Measurements from ENCODE around the gene TOLLIP.
A peak's percentile ranks its signal among the peaks of the same experiment; 100 is the strongest.

Gene TOLLIP

GRCh38 chr11:1340111-1340510 lies 30.7 kb upstream of the TOLLIP start:
- TF ChIP-seq CTCF (IDR thresholded peaks at IDR 0.05) = no peak

GRCh38 chr11:1339066-1339675 lies 29.7 kb upstream of the TOLLIP start:
- TF ChIP-seq CTCF (IDR thresholded peaks at IDR 0.05) = no peak
- no peak overlapping the region for H3K4me3 ChIP-seq
- DNase-seq (ENCODE audit: low spot score) = no peak
- no peak overlapping the region for H3K27ac ChIP-seq

More at GRCh38 chr11:1340111-1340510, 30.7 kb upstream of the TOLLIP start:
- no peak for DNase-seq (ENCODE audit: low spot score)
- Histone ChIP-seq H3K4me3 (no peak overlapping the region), H3K27ac (no peak overlapping the region)

GRCh38 chr11:1338201-1339065 lies 29.0 kb upstream of the TOLLIP start:
- H3K4me3 ChIP-seq = no peak overlapping the region
- no peak overlapping the region for H3K27ac ChIP-seq
- no peak for TF ChIP-seq CTCF (IDR thresholded peaks at IDR 0.05)
- no peak for DNase-seq (ENCODE audit: low spot score)

GRCh38 chr11:1337647-1338007 lies 28.2 kb upstream of the TOLLIP start:
- H3K27ac ChIP-seq = peak overlapping the region; percentile 78 to 92
- DNase-seq (ENCODE audit: low spot score) = no peak
- H3K4me3 ChIP-seq = peak overlapping the region; percentile 74
- no peak for TF ChIP-seq CTCF (IDR thresholded peaks at IDR 0.05)

GRCh38 chr11:1336836-1337646 lies 27.6 kb upstream of the TOLLIP start:
- TF ChIP-seq CTCF (IDR thresholded peaks at IDR 0.05) = no peak
- Histone ChIP-seq H3K27ac (peak overlapping the region; percentile 78 to 92), H3K4me3 (peak overlapping the region; percentile 74)
- DNase-seq (ENCODE audit: low spot score) = peak; percentile 82

- no peak for TF ChIP-seq CTCF (IDR thresholded peaks at IDR 0.05)
- Histone ChIP-seq H3K27ac (peak overlapping the region; percentile 73 to 92), H3K4me3 (peak overlapping the region; percentile 74)
- peak; percentile 87 for DNase-seq (ENCODE audit: low spot score)
Observed at GRCh38 chr11:1335811-1336761, 26.7 kb upstream of the TOLLIP start.

Measured in coronary artery (tissue), 2 donors.